ENCODE results near the gene DAAM1.

The DAAM1 gene

GRCh38 chr14:59251811-59252771 is 63.6 kb downstream of the DAAM1 start:
- no peaks in the 10 kb centered on the region for H3K9me3 Mint-ChIP-seq
- ATAC-seq (no peak), DNase-seq (ENCODE audit: low spot score in 2 of 2) (no peak)
- no peak overlapping the region for H3K4me3 Mint-ChIP-seq
- H3K36me3 Mint-ChIP-seq = no peaks in the 10 kb centered on the region
- no peak overlapping the region for H3K27ac Mint-ChIP-seq
- H3K4me1 Mint-ChIP-seq = no peaks in the 10 kb centered on the region

- Mint-ChIP-seq H3K4me3 (no peak overlapping the region), H3K36me3 (no peaks in the 10 kb centered on the region)
Observed at GRCh38 chr14:59252772-59253500, 64.5 kb downstream of the DAAM1 start.

DNA sequence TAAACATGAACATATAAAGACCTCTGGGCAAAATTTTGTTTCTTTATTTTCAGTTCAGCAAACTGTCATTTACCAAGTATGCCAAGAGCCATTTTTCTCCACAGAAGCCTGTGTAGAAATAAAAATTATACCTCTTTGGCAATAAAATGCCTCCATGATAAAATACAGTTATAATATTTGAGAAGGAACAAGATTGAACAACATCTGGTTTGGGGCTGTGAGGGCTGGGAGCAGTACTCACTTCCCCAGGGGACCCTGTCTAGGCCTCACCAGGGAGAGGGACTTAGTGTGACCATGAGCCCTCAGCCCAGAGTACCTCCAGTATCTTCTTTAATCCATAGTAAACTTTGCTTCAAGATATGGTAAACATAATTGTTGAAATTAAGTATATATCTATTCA is 65.1 kb downstream of the DAAM1 start:
- no peak overlapping the region for H3K4me3 Mint-ChIP-seq
- no peak for ATAC-seq
- no peak for DNase-seq (ENCODE audit: low spot score in 2 of 2)
- no peak overlapping the region for H3K27ac Mint-ChIP-seq
- H3K4me1 Mint-ChIP-seq = no peaks in the 10 kb centered on the region
- H3K36me3 Mint-ChIP-seq = no peaks in the 10 kb centered on the region
- H3K9me3 Mint-ChIP-seq = no peaks in the 10 kb centered on the region

More at GRCh38 chr14:59252772-59253500, 64.5 kb downstream of the DAAM1 start:
- no peaks in the 10 kb centered on the region for H3K4me1 Mint-ChIP-seq
- no peak for DNase-seq (ENCODE audit: low spot score in 2 of 2)
- ATAC-seq = no peak
- no peaks in the 10 kb centered on the region for H3K9me3 Mint-ChIP-seq
- H3K27ac Mint-ChIP-seq = no peak overlapping the region

GRCh38 chr14:59254146-59254910 is 65.9 kb downstream of the DAAM1 start:
- DNase-seq (ENCODE audit: low spot score in 2 of 2) = no peak
- H3K4me1 Mint-ChIP-seq = no peaks in the 10 kb centered on the region
- no peaks in the 10 kb centered on the region for H3K36me3 Mint-ChIP-seq
- no peak for ATAC-seq
- no peak overlapping the region for H3K4me3 Mint-ChIP-seq
- H3K27ac Mint-ChIP-seq = no peak overlapping the region
- H3K9me3 Mint-ChIP-seq = no peaks in the 10 kb centered on the region

DNA sequence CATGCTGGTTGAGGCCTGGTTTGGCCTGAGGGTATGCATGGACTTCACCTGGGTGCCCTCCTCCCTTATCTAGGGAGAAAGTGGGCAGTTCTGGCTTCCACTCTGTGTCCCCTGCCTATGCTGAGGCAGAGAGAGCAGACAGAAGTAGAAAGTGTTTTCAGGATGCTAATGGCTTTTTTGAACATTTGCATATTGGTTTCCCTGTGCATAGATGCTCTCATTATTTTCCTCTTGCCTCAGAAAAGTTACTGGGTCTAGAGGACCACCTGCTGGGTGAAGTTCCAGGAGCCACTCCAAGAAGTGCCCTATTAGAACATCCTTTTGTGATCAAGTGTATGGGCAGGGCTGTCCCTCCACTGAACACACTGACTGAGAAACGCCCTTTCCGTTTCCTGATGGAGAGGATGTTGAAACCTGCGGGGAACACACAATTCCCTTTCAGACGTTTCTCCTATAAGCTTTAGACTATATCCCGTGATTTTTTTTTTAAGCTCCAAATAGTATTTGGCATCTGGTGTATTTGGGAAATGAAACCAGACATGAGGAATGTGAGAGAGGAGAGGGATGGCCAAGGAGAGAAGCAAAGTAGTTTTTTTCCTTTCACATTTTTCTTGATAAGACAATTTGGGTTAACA is 66.6 kb downstream of the DAAM1 start:
- Mint-ChIP-seq H3K4me1 (no peaks in the 10 kb centered on the region), H3K4me3 (no peak overlapping the region), H3K27ac (no peak overlapping the region), H3K9me3 (no peaks in the 10 kb centered on the region), H3K36me3 (no peaks in the 10 kb centered on the region)
- ATAC-seq (no peak), DNase-seq (ENCODE audit: low spot score in 2 of 2) (no peak)

DNA sequence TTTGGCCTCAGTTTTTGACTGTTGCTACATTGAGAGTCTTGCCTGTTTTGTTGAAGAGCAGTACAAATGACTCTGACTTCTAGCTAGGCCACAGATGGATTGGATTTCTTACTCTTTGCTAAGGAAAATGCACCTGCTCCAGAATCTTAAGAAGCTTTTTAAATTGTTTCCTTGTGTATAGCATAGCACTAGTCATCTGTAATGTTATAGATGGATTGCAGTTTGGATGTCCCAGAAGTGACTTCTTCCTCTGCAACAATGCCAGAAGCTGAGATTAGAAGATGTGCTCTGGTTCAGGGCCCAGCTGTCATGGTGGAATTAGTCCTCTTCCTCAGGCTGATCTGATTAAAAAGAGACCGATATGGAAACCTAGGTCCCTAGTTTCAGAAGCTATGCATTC is 67.9 kb downstream of the DAAM1 start:
- Mint-ChIP-seq H3K27ac (no peak overlapping the region), H3K4me1 (no peaks in the 10 kb centered on the region), H3K36me3 (no peaks in the 10 kb centered on the region), H3K4me3 (no peak overlapping the region), H3K9me3 (no peaks in the 10 kb centered on the region)
- no peak for ATAC-seq
- DNase-seq (ENCODE audit: low spot score in 2 of 2) = no peak

DNA sequence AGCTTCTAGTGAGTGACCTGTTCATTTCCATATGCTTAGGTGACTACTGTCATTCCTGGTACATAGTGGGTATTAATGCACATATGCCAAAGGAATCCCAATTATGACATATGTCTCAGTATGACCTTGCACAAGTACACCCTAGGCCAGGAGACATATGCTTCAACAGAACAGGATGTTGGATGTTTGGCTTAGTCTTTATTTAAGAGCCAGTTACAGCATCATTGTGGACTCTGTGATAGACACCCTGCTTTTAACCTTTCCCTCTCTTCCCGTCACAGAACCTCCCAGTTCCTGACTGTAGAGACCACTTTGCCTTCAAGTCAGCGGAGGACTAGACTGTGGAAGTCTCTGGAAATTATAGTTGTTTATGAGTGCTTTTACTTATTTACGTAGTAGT is 72.9 kb downstream of the DAAM1 start:
- ATAC-seq (no peak), DNase-seq (ENCODE audit: low spot score in 2 of 2) (no peak)
- H3K4me1 Mint-ChIP-seq = peaks cover 20% of the 10 kb centered on the region
- no peak overlapping the region for H3K4me3 Mint-ChIP-seq
- no peaks in the 10 kb centered on the region for H3K9me3 Mint-ChIP-seq
- no peak overlapping the region for H3K27ac Mint-ChIP-seq
- peaks cover 12% of the 10 kb centered on the region for H3K36me3 Mint-ChIP-seq

- Mint-ChIP-seq H3K36me3 (peaks cover 12% of the 10 kb centered on the region), H3K9me3 (no peaks in the 10 kb centered on the region), H3K4me1 (peaks cover 30% of the 10 kb centered on the region), H3K4me3 (no peak overlapping the region), H3K27ac (no peak overlapping the region)
- no peak for ATAC-seq
- no peak for DNase-seq (ENCODE audit: low spot score in 2 of 2)
Observed at GRCh38 chr14:59262717-59263454, 74.4 kb downstream of the DAAM1 start.

DNA sequence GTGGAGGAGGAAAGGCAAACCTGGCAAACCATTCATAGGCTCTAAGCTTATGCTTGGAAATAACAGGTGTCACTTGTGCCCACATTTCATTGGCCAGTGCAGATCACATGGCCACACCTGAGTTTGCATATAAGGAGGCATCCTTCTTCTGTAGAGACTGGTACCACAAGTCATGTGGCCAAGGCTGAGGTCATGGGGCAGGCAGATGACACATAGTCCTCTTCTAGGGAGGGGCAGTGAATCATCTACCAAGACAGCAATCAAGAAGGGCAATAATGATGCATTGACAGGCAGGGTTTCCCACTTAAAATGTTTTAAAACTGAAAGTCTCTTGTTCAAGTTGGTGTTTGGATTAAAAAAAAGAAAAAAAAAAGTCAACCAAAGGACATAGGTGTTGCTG is 77.3 kb downstream of the DAAM1 start:
- peak overlapping the region; percentile 60 for H3K27ac Mint-ChIP-seq
- H3K4me3 Mint-ChIP-seq = no peak overlapping the region
- peak in 1 of 2 donors; percentile 3 for DNase-seq (ENCODE audit: low spot score in 2 of 2)
- peak; percentile 98 for ATAC-seq
- no peaks in the 10 kb centered on the region for H3K9me3 Mint-ChIP-seq
- H3K36me3 Mint-ChIP-seq = peaks cover 12% of the 10 kb centered on the region
- peaks cover 41% of the 10 kb centered on the region for H3K4me1 Mint-ChIP-seq

DNA sequence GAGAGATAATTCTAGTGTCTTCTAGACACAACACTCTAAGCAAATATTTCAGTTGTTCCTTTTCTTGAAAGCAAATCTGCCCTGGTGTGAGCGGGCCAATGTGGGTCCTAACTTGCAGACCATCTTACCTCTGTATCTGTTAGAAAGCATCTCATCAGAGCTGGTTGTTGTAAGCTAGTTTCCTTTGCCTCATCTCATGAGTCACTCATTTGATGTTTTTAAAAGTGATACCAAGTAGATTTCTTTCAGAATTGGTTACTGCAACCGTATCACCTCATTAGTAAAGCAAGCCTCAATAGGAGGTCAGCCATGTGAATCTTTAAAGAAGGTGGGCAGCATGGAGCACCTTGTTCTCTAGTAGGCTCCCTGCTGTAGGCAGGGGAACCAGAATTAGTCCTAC is 78.6 kb downstream of the DAAM1 start:
- Mint-ChIP-seq H3K27ac (no peak overlapping the region), H3K9me3 (no peaks in the 10 kb centered on the region), H3K4me3 (no peak overlapping the region), H3K36me3 (peaks cover 12% of the 10 kb centered on the region), H3K4me1 (peaks cover 41% of the 10 kb centered on the region)
- ATAC-seq (peak; percentile 60), DNase-seq (ENCODE audit: low spot score in 2 of 2) (no peak)

GRCh38 chr14:59268011-59268410 is 79.5 kb downstream of the DAAM1 start:
- H3K9me3 Mint-ChIP-seq = no peaks in the 10 kb centered on the region
- peaks cover 36% of the 10 kb centered on the region for H3K4me1 Mint-ChIP-seq
- peaks cover 12% of the 10 kb centered on the region for H3K36me3 Mint-ChIP-seq
- H3K4me3 Mint-ChIP-seq = no peak overlapping the region
- no peak overlapping the region for H3K27ac Mint-ChIP-seq
- ATAC-seq (peak; percentile 38), DNase-seq (ENCODE audit: low spot score in 2 of 2) (no peak)

- H3K36me3 Mint-ChIP-seq = peaks cover 12% of the 10 kb centered on the region
- no peak for DNase-seq (ENCODE audit: low spot score in 2 of 2)
- no peak overlapping the region for H3K4me3 Mint-ChIP-seq
- ATAC-seq = no peak
- H3K4me1 Mint-ChIP-seq = peaks cover 34% of the 10 kb centered on the region
- no peaks in the 10 kb centered on the region for H3K9me3 Mint-ChIP-seq
- H3K27ac Mint-ChIP-seq = no peak overlapping the region
Observed at GRCh38 chr14:59268858-59269257, 80.4 kb downstream of the DAAM1 start.

- H3K27ac Mint-ChIP-seq = no peak overlapping the region
- ATAC-seq (no peak), DNase-seq (ENCODE audit: low spot score in 2 of 2) (no peak)
- H3K9me3 Mint-ChIP-seq = no peaks in the 10 kb centered on the region
- H3K4me1 Mint-ChIP-seq = peaks cover 35% of the 10 kb centered on the region
- H3K4me3 Mint-ChIP-seq = no peak overlapping the region
- H3K36me3 Mint-ChIP-seq = peaks cover 11% of the 10 kb centered on the region
Observed at GRCh38 chr14:59269466-59269865, 81.0 kb downstream of the DAAM1 start.

DNA sequence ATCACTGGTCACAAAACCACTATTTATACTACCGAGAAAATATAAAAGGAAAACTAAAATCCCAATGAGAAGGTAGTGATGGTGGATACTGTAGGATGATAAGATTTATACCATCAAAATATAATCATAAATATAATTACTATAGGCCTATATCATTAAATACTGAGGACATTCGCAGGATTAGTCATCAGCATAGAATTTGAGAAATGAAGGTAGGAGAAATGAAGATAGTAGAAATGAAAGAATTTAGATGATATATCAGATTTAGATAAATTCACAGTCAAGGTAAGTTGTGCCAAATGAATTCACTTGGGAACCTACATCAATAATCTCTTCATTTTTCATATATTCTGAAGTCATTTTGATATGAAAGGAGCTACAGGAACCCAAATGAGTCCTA is 82.8 kb downstream of the DAAM1 start:
- no peaks in the 10 kb centered on the region for H3K36me3 Mint-ChIP-seq
- DNase-seq (ENCODE audit: low spot score in 2 of 2) (no peak), ATAC-seq (no peak)
- no peak overlapping the region for H3K4me3 Mint-ChIP-seq
- H3K9me3 Mint-ChIP-seq = no peaks in the 10 kb centered on the region
- H3K4me1 Mint-ChIP-seq = peaks cover 40% of the 10 kb centered on the region
- H3K27ac Mint-ChIP-seq = no peak overlapping the region
